AG08396 (cell line): ENCODE measurements around the gene TGM5.
A peak's percentile ranks its signal among the peaks of the same experiment; 100 is the strongest.
"Not testable (repeated sequence)": the region's sequence is repeated elsewhere in the genome, so short reads cannot be mapped to it uniquely, and the experiment has no call there.

Source experiments
- DNase-seq: peaks from one replicate; pipeline ENCODE4 v3.0.0; 2012; ENCODE audit warnings: low spot score, mixed read lengths

The TGM5 gene

DNA sequence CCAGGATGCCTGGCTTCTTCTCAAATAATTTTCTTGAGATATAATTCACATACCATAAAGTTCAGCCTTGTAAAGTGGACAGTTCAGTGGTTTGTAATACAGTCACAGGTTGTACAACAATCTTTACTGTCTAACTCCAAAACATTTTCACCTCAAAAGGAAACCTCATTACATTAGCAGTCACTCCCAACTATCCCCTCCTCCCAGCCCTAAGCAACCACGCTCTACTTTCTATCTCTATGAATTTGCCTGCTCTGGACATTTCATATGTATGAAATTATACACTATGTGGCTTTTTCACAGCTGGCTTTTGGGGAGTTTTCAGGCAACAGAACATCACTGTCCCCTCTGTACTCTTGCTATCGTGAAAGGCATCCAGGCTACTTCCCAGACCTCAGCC, 17.5 kb downstream of the TGM5 start:
- DNase-seq: no peak

DNA sequence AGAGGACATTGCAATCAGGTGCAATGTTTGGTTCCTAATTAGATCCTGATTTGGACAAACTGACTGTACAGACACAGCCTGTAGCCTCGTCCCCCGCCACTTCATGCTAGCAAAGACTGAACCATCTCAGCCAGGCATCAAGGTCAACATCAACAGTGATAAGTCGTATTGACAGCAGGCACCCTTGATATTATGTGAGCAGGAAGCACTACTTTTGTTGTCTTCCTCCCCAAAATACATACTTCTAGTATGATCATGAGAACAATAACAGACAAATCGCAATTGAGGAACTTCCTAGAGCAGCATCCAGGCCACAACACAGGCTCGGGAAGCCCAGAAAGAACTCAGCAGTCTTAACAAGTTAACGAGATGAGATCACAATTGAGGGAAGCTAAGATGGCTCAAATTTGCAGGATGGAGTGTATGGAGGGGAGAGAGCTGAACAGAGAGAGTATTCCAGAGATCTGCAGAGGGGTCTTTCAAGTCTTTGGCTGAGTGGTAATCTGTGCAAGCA, 20.4 kb downstream of the TGM5 start:
- DNase-seq: no peak

DNA sequence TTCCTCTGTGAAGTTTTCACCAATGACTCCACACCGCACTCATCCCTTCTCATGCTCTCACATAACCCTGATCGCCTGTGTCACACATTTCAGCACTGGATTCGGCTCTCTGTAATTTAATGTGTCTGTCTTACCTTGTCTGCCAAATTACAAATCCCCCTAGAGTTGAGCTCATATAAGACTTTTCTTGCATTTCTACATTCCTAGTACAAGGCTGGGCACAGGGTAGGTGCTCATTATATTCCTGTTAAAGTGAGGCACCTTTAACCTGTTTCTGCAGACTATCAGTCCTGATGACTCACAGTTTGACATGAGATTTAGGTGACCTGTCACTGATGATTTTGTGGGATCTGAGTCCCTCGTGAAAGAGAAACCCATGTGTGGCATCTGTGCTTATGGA, 22.6 kb downstream of the TGM5 start:
- no peak for DNase-seq

DNA sequence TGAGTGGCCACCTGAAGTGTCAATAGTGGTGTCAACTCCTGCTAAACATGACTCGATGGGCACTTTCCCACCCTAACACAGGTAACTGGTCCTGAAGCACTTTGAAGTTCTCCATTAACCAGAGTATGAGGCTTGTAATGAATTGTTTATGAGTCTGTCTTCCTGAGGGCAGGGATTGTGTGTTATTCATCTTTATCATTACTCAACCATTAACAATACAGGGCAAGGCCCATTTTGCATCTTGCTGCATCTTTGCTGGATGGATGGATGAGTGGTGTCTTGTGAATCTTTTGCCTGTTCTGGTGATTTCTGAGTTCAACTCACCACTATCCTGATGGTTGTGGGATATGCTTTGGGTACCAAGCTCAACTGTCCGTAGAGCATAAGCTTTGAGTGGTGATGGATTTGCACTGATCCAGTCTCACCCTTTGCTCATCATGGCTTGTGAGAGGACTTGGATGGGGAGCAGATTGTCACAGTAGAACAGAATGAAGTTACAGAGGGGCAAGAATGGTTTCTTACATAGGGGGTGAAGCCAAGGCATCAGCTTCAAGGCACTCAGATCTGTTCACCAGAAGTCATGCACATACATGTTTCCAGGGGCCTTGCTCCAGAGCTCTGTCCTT, 23.6 kb downstream of the TGM5 start:
- DNase-seq: no peak

DNA sequence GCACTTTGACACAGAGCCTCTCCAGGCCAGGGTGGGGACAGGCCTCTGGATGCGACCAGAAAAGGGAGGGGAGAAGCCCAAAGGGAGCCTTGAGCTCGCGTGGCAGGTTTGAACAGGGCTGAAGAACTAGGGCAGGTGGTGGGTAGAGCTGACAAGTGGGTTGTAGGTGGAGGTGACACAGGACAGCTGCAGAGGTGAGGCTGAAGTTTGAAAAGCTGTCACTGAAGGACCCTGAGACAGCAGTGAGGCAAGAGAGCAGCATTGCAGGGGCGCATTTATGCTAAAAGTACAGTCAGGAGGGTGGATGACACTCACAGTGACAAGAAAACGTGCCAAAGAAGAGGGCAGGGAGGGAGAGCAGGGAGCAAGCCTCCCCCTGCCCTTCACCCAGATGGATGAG, 24.1 kb downstream of the TGM5 start:
- no peak for DNase-seq

DNA sequence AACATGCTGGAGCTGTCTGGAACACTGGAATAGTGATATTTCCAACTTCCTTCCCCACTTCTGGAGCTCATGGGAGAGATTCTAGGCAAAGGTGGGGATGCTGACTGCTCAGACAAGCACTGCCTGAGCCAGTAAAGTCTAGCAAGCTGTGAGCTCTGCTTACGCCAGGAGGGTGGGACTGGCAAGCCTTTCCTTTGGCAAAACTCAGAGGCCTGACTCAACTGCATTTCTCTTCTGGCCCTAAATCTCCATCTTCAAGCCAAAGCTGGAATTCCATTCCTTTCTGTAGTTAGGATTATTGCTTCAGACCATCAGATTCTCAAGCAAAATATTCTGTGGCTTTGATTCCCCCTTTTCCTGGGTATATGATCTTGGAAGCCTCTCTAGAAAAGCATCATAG, 25.6 kb downstream of the TGM5 start:
- peak; percentile 45 for DNase-seq

DNA sequence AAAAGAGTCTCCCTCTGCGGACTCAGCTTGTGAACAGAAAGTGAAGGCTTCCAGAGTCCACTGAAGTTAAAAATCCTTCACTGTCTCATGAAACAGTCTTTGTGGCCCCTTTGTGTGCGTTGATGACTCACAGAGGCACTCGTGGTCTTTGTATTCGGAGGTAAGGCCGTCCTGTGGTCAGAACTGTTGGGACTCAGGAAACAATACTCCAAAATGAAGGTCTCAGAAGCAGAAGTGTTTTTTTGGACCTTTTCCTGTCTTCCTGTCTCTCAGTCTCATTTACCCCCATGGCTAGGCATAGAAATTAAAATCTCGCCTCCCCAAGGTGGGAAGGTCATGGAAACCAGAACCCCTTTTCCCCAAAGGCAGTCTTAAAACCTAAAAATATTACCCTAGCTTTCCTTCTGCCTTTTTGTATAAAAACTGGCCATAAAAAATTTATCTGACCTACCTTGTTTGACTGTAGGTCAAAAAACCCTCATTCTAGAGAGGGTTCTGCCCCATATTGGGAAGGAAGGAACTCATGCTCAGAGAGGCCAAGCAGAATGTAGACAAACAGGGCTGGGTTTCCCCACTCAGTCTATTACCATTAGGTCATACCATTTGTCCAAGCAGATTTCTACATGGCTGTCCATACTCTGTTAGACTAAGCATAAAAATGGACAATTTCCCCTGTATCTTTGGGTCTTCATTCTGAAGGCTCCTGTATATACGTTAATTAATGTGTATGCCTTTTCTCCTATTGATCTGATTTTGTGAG, 26.8 kb downstream of the TGM5 start:
- DNase-seq: no peak

DNA sequence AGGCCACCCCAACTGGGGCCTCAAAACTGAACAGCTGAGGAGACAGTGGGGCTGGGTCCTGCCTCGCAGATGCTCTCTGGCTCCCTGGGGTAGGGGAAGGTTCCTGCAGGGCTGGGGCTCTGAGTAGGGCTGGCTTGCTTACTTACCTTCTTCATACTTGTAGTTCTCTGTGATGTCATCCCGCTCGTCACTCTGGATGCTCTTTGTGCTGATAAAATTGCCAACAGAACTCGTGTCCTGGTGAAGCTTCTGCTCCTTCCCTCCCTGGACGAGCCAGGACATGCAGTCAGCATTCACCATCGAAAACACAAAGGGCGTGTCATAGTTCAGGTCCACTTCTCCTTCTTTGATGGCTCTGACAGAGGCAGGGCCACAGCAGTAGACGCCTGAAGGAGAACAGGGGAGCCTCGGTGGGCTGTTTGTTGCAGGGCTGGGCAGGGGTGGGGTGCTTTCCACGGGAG, 28.0 kb downstream of the TGM5 start:
- DNase-seq: no peak

DNA sequence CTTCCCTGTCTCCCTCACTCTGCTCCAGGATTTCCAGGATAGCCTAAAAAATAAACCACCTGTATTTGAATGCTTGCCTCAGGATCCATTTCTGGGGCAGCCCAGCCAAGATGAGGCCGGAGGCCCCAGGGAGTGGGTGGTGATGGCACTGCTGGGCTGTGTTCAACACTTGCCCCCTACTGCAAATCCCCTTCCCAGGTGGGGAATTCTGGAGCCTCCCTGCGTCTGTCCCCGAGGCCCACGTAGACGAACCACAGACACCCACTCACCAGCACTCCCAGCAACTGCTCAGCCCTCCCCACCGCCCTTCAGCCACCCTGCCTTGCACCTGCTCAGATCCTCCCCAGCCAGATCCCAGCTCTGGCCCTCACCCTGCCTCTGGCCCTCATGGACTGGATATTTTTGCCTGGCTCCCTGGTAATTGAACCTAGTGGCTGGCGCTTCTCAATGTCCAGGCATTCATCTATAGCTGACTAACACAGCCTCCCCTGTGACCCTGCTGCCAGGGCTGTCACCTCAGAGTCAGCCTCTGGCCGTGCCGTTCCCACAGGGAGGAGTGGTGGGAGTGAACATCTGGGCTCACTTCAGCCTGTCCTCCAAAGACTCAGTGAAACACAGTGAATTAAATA, 28.8 kb downstream of the TGM5 start:
- no peak for DNase-seq

DNA sequence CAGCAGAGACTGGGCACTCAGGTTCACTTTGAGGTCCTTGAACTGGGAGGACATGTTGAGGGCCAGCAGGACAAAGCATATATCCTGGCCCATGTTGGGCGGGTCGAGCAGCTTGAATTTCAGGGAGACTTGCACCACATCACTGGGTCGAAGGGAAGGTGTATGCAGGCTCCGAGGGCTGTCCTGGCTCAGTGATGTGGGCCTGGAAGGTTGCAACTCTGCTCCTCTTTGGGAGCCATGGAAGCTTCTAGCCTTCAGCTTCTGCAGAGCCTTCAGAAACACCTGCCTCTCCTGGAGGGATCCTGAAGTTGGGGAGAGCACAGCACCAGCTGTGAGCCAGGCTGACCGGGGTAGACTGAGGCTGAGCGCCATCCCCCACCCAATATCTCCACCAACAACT, 31.2 kb downstream of the TGM5 start:
- no peak for DNase-seq

DNA sequence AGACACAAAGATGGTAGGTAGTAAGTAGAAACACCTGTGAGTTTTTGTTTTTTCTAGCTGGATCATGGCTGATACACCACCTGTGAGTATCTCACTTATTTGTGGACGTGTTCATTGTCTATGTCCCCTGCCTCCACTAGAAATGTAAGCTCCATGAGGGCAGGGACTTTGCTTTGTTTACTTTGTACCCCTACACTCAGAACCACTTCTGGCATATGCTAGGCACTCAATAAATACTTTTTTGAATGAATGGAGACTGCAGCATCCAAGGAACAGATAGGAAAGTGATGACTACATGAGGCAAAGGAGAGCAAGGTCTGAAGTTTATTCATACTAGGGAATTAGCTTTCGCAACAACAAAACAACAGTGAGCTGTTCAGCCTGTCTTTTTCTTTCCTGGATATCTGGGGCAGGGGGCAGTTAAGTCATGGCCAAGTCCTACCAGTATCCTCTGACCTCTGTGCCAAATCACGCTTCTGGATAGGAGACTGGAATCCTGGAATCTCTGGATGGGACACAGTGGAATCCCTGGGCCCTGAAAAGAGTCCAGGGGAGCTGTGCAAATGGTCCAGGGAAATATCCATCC, 34.3 kb downstream of the TGM5 start:
- no peak for DNase-seq

DNA sequence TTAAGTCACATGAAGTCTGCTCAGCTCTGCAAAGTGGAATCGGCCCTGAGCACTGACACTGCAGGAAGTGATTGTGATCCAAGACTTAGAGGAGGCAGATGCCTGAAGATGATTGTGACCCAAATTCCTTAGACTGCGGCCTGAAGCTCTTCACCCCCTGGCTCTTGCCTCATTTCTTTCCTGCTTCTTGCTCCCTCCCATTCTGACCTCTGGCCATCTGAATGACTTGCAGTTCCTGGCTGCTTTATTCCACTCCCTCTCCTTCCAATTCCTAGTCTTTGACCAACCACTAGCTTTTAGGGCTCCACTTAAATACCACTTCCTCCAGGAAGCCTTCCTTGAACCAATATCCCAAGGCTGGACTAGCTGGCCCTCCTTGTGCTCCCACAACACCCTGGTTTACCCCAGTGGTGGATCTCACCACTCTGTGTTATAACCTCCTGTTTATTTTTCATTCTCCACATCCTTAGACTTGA, 36.0 kb downstream of the TGM5 start:
- peak; percentile 33 for DNase-seq

DNA sequence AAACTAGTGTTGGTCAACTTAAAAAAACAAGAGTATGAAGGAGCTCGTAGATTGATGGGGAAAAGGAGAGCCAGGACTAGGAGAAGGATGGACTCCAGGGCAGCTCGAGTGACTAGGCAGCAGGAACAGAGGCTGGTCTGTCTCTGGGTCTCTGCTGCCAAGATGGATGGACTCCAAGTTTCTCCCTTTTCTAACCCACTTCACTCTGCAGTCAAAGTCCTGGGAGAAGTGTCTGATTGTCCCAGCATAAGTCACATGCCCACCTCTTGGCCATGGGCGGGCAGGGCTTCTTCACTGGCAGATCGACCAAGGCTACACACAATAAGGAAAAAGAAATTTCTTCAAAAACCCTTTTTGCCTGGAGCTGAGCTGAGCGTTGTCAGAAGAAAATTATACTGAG, 36.8 kb downstream of the TGM5 start:
- DNase-seq: no peak

DNA sequence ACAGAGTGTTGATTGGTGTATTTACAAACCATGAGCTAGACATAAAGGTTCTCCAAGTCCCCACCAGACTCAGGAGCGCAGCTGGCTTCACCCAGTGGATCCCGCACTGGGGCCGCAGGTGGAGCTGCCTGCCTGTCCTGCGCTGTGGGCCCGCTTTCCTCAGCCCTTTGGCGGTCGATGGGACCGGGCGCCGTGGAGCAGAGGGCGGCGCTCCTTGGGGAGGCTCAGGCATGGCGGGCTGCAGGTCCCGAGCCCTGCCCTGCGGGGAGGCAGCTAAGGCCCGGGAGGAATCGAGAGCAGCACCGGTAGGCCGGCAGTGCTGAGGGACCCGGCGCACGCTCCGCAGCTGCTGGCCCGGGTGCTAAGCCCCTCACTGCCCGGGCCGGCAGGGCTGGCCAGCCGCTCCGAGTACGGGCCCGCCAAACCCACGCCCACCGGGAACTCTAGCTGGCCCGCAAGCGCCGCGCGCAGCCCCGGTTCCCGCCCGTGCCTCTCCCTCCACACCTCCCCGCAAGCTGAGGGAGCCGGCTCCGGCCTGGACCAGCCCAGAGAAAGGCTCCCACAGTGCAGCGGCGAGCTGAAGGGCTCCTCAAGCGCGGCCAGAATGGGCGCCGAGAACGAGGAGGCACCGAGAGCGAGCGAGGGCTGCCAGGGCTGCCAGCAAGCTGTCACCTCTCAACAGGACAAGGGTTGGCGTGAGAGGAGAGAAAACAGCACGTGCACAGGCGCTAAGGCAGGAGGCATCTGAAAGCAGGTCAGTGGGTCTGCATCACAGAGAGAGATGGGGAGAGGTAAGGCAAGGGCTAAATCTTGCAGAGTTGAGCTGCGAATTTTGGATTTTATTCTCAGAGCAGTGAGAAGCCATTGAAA, 40.1 kb downstream of the TGM5 start:
- no peak for DNase-seq

DNA sequence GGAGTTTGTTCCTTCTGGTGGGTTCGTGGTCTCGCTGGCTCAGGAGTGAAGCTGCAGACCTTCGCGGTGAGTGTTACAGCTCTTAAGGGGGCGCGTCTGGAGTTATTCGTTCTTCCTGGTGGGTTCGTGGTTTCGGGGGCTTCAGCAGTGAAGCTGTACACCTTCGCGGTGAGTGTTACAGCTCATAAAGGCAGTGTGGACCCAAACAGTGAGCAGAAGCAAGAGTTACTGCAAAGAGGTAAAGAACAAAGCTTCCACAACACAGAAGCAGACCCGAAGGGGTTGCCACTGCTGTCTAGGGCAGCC, 40.8 kb downstream of the TGM5 start:
- DNase-seq: not testable (repeated sequence)

DNA sequence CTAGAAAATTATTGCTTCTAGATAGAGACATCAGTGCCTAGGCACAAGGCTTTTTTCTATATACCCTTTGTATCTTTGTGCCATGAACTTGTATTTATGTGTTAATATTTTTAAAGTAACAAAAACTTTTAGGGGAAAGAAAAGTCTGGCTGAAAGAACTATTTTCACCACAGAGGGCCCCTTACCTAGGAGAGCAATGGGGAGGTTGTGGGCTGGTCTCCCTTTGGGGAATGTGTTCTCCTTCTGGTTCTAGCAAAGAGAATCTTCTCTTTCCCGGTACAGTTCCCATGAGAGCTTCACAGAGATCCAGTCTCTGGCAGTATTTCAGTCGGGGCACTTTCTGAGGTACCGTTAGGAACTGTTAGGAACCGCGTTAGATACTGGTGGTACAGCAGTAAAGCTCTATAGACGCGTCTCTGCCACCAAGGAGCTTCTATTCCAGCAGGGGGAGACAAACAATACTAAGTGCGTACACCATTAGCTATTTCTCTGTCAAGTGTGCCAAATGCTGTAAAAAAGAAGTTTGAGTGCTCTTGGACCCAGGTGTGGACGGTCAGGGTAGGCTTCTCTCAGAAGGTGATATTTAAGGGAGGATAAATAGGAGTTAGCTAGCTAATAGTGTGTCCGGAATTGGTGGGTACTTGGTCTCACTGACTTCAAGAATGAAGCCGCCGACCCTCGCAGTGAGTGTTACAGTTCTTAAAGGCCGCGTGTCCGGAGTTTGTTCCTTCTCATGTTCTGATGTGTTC, 41.4 kb downstream of the TGM5 start:
- peak; percentile 78 for DNase-seq

DNA sequence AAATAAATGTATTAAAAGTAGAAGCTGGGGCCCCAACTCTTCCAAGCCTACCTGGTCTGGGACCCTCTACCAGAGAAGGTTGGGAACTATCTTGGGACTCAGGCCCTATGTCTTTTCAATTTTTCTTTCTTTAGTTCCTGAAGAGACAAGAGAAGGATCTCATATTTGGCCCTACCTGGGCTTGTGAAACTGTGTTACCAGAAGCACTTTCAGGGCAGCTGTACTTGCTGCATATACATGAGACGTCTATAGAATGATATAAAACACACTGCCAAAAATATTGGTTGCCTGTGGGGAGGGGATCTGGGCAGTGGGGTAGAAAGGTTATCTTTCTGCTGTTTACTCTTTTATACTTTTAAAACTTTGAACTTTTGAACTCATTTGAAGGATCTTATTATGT, 45.3 kb downstream of the TGM5 start:
- DNase-seq: no peak

DNA sequence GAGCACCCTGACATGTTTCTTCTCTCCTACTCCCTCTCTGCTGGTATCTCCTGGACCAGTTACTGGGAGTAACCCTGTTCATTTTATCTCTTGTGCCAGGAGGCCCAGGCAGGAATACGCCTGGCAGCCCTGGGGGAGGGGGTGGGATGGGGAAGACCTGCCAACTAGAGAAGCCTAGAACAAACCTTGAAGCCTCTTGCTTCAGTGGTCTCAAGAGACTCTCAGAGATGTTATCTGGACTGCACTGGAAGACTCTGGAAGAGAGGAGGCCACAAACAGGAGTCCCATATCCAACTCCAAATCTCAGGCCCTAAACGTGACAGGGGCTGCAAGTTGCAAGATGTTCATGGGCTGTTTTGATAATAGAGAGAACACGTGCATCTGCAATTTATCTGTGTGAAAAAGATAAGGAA, 45.7 kb downstream of the TGM5 start, which contains the start of gene EPB42:
EPB42 (minus strand) TSS at position 28 of the 413 bp plus-strand sequence. CDS start 193 bp downstream, outside the sequence.
- DNase-seq: no peak

DNA sequence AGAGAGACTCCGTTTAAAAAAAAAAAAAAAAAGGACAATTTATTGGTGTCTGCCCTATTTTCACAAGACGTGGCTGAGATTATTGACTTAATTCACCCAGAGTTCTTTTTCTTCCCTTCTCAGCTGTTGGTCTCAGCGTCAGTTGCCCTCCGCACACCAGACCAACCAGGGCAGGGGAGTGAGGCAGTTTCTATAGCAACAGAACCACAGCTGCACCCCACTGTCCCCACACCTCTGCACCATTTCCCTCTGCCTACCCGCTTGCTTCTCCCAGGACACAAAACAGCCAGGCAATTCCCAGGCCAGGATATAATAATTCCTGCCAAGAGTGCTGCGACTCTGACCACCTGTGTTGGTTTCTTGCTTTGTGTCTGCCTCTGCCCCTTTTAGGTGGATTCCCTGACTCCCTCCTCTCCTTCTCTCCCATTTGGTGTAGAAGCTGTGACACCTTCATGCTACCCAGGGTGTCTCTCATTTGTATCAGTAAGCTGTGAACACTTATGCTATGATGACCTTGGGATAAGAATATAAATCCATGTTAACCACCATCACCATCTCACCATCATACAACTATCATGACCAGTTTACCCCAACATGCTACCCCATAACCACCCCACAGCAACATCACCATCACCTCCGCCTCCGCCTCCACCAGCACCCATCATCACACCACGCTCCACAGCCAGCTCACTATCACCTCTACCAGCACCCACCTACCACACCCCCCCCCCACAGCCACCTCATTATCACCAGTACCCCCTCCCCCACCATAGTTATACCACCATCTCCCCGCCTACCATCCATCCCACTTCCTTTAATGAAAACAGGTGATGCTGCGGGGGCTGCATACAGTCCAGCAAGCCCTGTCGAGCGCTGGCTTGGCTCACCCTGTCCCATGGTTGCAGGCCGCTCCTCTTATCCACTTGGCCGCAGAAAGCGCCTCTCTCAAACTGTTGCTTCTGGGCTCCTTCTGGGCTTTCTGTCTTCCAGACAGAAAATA, 46.5 kb downstream of the TGM5 start:
- DNase-seq: no peak
